Measurements from ENCODE around the gene GRIN3A. TPM values are rescaled to one million over a fixed set of nuclear protein-coding genes. Genes with fewer than 3 reads are reported as not detected.

GRIN3A gene
- total RNA-seq, 4 donors from 2014 or later = 0.27 to 0.48 (median 0.37) TPM; not detected in 1

DNA sequence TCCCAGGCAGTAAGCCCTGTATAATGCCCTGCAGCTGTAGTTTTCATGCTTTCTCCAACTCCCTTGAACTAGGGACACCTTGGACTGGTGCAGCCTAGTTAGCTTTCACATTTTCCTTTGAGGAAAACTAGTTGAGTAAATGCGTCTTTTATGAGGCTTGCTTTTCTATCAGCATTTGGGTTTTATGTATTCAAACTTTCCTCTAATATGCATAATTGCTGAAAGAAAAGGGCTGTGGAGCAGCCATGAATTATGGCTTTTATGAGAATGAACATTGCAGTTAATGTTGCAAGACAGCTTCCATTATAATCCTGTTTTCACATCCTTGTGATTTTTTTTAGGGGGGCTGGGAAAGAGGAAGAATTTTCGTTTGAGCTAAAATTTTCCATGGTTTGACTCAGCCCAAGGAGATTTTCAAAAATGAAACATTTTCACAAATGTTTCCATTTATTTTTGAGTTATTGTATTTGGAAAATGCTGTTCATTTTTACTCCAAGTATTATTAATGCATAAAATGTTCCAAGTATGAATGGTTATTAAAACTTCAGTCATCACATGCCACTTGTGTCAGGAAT is 85.8 kb downstream of the GRIN3A start:
- TF ChIP-seq, protein P1, sequence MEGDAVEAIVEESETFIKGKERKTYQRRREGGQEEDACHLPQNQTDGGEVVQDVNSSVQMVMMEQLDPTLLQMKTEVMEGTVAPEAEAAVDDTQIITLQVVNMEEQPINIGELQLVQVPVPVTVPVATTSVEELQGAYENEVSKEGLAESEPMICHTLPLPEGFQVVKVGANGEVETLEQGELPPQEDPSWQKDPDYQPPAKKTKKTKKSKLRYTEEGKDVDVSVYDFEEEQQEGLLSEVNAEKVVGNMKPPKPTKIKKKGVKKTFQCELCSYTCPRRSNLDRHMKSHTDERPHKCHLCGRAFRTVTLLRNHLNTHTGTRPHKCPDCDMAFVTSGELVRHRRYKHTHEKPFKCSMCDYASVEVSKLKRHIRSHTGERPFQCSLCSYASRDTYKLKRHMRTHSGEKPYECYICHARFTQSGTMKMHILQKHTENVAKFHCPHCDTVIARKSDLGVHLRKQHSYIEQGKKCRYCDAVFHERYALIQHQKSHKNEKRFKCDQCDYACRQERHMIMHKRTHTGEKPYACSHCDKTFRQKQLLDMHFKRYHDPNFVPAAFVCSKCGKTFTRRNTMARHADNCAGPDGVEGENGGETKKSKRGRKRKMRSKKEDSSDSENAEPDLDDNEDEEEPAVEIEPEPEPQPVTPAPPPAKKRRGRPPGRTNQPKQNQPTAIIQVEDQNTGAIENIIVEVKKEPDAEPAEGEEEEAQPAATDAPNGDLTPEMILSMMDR (IDR thresholded peaks at IDR 0.05) = no peak
- Histone ChIP-seq H3K4me3 (no peak overlapping the region), H3K9me3 (no peaks in the 10 kb centered on the region), H3K27ac (no peak overlapping the region), H3K4me1 (no peaks in the 10 kb centered on the region), H3K36me3 (no peaks in the 10 kb centered on the region), H3K27me3 (no peaks in the 10 kb centered on the region)
- intact Hi-C loops (cut with DNase I; ENCODE audit: low total_unique reads) (no loop called here), in situ Hi-C loops (cut with MboI; ENCODE audit: low pct_ligation_motif_present in 1 of 4, low pct_unique_long_range_greater_than_20kb in 1 of 4, low sequenced_read_pairs in 3 of 4) (no loop called here)
- DNase-seq = no peak
- WGBS, 2 donors (ENCODE audit: low coverage in 1 of 2) = 53 to 70% methylated on average over 2 of the region's 2 CpGs

DNA sequence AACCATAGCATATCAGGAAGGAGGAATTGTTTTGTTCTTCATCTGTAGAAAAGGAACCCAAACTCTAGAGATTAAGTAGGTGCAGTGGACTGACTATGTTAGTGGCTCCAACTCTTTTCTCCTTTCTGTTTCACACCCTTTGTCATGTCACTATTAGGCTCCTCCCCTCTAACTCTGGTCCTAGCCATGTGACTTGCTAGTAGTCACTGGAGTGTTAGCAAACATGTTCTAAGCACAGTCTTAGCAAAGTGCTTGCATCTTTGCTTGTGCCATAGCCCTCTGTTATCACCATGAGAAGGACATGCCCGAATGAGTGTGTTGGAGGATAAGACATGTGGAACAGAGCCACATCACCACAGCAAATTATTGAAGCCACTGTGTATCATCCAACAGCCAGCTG is 88.3 kb downstream of the GRIN3A start:
- intact Hi-C loops (cut with DNase I; ENCODE audit: low total_unique reads) = no loop called here
- no peak for TF ChIP-seq POLR2AphosphoS5 (IDR thresholded peaks at IDR 0.05)
- TF ChIP-seq, protein P1 (IDR thresholded peaks at IDR 0.05) = no peak
- no peak for TF ChIP-seq POLR2A (IDR thresholded peaks at IDR 0.05)
- no peak overlapping the region for H3K4me3 ChIP-seq
- in situ Hi-C loops (cut with MboI; ENCODE audit: low pct_ligation_motif_present in 1 of 4, low pct_unique_long_range_greater_than_20kb in 1 of 4, low sequenced_read_pairs in 3 of 4) = no loop called here
- H3K36me3 ChIP-seq = no peaks in the 10 kb centered on the region
- H3K4me1 ChIP-seq = no peaks in the 10 kb centered on the region
- no peaks in the 10 kb centered on the region for H3K9me3 ChIP-seq
- H3K27ac ChIP-seq = no peak overlapping the region
- WGBS, 2 donors (ENCODE audit: low coverage in 1 of 2) = 38 to 80% methylated on average over 1 of the region's 1 CpG
- no peak for DNase-seq
- H3K27me3 ChIP-seq = no peaks in the 10 kb centered on the region

DNA sequence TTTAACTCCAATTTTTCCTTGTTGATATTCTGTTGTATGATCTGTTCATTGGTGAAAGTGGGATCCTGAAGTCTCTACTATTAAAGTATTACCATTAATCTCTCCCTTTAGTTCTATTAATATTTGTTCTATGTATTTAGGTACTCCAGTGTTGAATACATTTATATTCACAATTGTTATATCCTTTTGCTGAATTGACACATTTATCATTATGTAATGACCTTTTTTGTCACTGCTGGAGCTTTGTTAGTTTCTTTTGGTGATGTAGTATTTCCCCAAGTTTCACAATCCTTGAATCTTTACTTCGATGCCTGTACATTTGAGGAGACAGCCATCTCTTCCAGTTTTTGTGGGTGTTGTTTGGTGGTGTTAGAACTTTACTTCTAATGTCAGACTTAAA is 90.0 kb downstream of the GRIN3A start:
- Histone ChIP-seq H3K36me3 (no peaks in the 10 kb centered on the region), H3K9me3 (no peaks in the 10 kb centered on the region), H3K4me1 (no peaks in the 10 kb centered on the region), H3K27ac (no peak overlapping the region), H3K27me3 (no peaks in the 10 kb centered on the region), H3K4me3 (no peak overlapping the region)
- in situ Hi-C loops (cut with MboI; ENCODE audit: low pct_ligation_motif_present in 1 of 4, low pct_unique_long_range_greater_than_20kb in 1 of 4, low sequenced_read_pairs in 3 of 4) = no loop called here
- intact Hi-C loops (cut with DNase I; ENCODE audit: low total_unique reads) = no loop called here
- 76% methylated on average over 1 of the region's 1 CpG; no CpG with 5 or more reads in 1 of the 2 donors for WGBS, 2 donors (ENCODE audit: low coverage in 1 of 2)
- no peak for DNase-seq
- TF ChIP-seq POLR2A (IDR thresholded peaks at IDR 0.05) (no peak), EP300 (IDR thresholded peaks at IDR 0.05; ENCODE audit: low read depth) (no peak), POLR2AphosphoS5 (IDR thresholded peaks at IDR 0.05) (no peak)
- TF ChIP-seq, protein P1 (IDR thresholded peaks at IDR 0.05) = no peak

DNA sequence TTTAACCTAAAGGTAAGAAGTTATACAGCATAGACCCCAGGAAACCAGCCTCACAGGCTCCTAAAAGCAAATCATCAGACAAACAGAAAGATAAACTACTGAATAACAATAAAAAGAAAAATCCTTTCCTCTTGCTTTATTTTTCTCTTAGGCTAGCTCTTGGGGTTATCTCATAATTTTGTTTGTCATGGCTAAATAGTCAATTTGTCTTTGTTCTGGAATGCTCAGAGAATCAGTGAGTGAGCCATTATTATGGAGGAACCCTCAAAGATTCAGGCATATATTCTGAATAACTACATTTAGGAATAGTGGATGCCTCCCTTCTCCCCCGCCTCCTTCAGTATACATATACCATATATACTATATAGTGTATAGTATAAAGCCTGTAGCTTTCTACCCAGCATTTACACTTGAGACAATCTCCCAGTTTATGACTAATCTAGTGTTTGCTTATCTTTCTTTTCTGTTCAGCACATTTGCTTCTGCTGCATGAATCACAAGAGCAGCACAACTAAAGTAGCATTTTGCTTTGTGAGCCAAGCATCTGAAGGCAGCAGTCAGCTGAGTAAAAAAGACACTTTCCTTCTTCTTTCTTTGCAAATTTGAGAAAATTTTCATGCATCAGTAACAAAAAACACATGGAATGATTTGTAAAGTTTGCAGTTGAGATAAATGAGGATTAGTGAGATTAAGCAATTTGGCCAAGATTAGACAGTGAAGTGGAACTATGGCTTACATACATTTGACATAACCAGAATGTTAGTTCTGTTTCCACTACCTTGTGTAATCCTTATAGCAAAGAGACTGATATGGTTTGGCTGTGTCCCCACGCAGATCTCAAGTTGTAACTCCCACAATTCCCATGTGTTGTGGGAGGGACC is 98.4 kb downstream of the GRIN3A start:
- no peak for DNase-seq
- WGBS, 2 donors (ENCODE audit: low coverage in 1 of 2) = 50 to 72% methylated on average over 1 to 2 of the region's 2 CpGs

More for the DNA sequence above, 98.4 kb downstream of the GRIN3A start:
- TF ChIP-seq POLR2AphosphoS5 (IDR thresholded peaks at IDR 0.05) = no peak
- TF ChIP-seq POLR2A (IDR thresholded peaks at IDR 0.05) = no peak
- peaks cover 0 to 14% (median 2%) of the 10 kb centered on the region in 4 donors for H3K4me1 ChIP-seq
- no peaks in the 10 kb centered on the region for H3K27me3 ChIP-seq
- in situ Hi-C loops (cut with MboI; ENCODE audit: low pct_ligation_motif_present in 1 of 4, low pct_unique_long_range_greater_than_20kb in 1 of 4, low sequenced_read_pairs in 3 of 4) = no loop called here
- H3K4me3 ChIP-seq = no peak overlapping the region
- intact Hi-C loops (cut with DNase I; ENCODE audit: low total_unique reads) = no loop called here
- peaks cover 0 to 3% of the 10 kb centered on the region in 2 donors for H3K9me3 ChIP-seq
- no peaks in the 10 kb centered on the region for H3K36me3 ChIP-seq
- H3K27ac ChIP-seq = no peak overlapping the region

Measured in transverse colon (tissue), 4 donors.